Ramos (cell line): Measurements from ENCODE around the gene PDE2A.

Source experiments
- in situ Hi-C: fragments of 300-500 bp; cut with MboI; formaldehyde crosslinking; loops from one replicate; pipeline ENCODE4 v1.14.3; 2022; ENCODE audit warnings: low sequenced_read_pairs; ENCODE audit not compliant: unreplicated experiment

Gene PDE2A

DNA sequence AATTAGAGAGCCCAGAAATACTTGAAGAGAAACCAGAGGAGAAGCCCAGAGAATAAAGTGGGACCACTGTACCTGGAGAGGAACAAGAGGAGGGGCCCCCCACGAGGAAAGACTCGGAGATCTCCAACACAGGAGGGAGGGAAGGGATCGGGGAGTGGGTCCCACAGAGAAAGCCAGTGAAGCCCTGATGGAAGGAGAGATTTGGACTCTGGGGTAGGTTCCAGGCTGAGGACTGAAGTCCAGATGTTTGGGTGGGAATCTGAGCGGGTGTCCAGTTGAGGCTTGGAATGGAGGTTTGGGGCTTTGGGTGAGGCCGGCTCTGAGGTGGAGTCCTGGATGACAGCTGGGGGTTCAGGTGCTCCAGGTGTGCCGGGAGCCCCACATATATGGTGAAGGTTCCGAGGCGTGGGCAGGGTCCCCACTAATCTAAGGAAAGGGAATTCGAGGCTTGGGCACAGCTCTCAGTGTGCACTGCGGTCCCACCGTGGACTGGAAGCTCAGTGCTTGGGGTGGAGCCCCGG, 32.6 kb downstream of the PDE2A start:
- in situ Hi-C loops: no loop called here

DNA sequence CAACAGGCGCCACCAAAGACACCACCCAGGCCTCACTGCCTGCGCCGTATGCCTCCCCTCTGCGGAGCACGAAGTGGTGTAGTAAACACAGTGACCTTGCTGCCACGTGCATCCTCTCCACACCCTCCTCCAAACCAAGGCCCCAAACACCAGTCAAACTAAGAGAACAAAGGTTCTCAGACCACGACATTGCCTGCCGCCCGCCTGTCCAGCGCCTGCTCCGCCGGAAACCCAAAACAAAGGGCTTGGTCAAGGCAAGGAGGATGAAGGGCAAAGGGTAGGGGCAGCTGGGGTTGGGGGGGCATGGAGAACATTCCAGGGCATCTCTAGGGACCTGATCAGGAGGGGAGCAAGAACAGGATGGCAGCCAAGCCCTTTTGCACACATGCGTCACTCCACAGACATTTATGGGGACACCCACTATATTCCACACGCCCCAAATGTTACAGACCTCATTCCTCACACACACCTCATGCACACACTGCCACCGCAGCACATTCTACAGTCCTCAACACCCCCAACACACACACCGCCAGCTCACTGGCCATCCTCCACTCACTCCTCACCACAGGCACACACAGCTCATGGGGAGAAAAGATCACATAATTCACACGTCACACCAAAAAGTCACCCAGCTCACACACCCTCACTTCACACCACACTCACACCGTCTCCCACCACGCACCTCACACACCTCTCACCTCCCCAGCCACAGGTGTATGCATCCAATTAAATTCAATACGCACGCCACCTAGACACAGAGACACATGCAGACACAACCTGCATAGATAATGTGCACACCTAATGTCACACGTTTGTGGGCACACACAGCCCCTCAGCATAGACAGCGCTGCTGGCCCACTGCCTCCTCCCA, 34.5 kb downstream of the PDE2A start:
- in situ Hi-C loops: no loop called here

DNA sequence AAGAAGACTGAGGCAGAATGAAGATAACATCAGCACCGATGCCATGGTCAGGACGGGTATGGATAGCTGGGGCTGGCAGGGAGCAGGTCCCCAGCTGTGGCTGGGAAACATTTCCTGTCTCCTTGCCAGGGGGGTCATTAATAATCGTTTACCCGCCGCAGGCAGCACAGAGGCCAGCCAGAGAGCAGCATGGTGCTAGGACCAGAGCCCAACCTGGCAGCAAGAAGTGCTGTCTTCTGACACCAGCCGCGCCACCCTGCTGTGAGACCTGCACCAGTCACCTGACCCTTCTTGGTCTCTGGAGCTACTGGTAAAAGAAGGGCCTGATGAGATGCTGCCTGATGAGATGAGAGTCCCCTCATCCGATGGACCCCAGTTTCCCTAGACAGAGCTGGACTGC, 36.3 kb downstream of the PDE2A start:
- in situ Hi-C loops: no loop called here

DNA sequence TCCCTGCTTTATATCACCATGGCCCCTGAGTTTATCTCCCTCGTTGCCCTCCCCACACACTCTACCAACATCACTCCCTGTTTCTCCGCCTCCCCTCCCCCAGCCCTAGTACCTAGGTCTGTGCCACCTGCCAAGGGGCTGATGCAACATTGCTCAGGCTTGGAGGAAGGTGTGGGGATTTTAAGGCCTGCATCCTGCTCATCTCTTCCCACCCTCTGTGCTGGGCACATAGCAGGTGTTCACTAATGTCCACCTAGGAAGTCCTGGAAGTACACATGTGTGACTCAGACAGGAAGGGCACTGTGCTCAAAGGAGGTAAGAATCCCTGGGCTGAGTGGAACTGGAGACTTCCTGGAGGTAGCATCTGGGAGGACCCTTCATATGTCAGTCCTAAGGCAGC, 37.0 kb downstream of the PDE2A start:
- in situ Hi-C loops: no loop called here

DNA sequence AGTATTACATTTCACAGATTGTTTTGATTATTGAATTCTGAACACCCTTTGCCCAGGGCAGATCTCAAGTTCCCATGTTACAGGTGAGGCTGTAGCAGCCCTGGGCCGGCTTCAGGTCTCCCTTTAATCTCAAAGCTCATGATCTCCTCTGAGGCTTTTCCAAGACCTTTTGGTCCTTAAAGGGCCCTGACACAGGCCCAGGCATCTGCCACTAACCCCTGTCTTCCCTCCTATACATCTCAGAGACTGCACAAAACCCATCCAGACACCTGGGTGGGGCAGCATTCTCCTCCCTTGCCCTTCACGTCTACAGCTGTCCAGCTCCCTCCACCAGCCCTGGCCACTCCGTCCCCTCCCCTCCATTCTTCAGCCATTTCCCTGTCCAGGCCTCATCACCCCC, 37.8 kb downstream of the PDE2A start:
- in situ Hi-C loops: no loop called here

DNA sequence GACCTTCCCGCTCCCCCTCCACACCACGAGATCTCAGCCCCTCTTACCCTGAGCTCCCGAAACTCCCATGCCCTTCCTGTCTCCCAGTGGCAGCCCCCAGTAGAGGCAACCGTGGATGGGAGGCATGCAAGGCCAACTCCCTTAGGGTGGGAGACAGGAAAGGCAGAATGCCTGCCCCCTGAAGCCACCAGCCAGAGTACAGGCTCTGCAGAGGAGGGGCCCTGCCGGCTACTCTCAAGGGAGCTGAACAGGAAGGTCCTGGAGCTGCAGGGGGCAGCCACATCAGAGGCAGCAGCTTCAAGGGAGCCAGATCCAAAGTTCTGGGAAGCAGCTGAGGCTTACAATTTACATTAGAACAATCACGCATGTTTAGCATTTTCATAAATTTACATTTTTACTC, 38.3 kb downstream of the PDE2A start:
- in situ Hi-C loops: no loop called here

DNA sequence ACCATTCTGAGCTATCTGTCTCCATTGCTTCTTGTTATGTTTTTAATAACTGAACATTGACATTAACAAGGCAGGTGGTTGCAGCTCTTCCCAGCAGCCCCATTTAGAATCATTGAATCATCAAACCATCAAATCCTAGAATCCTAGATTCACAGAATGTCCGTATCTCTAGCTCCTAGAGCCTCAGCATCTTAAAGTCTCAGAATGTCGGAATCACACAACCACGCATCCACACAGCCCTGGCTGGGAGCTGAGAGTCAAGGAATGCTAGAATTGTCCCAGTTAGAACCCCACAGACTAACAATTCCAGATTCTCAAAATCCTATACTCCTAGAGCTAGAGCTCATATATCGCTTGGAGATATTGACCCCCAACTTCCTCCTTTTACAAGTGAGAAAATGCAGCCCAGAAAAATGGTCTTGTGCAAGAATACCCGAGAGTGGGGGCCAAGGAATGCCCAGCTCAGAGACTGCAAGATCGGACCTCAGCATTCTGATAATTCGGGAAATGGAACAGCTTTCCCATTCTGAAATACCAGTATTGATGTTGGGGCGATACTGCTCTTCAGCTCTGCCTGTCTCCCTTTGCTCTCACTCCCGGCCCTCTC, 38.8 kb downstream of the PDE2A start:
- in situ Hi-C loops: no loop called here

DNA sequence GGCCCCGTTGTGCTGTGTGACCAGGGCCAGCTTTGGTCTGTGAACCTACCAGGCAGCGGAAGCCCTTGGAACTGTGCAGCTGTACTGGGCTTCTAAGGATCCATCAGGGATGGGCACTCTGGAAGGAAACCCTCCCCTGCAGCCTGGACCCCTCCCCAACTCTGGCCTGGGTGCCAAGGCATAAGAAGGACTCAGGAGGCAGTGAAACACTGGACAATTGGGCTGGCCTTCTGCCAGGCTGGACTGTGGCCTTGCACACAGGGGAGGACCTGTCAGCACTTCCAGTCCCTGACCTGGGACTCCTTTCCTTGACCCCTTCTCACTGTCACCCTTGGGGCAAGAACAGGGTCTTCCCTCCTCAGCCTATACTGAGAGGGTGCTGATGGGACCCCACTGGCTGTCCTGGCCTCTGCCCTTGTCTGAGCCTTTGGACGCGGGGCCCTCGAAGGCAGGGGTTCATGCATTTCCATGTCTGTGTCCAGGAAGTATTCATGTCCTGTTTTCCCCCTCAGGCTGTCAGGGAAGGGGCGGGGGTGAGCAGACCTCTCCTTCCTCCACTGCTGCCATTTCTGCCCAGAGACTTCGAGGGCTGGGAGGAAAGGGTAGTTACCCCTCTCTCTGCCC, 39.6 kb downstream of the PDE2A start:
- in situ Hi-C loops: no loop called here

DNA sequence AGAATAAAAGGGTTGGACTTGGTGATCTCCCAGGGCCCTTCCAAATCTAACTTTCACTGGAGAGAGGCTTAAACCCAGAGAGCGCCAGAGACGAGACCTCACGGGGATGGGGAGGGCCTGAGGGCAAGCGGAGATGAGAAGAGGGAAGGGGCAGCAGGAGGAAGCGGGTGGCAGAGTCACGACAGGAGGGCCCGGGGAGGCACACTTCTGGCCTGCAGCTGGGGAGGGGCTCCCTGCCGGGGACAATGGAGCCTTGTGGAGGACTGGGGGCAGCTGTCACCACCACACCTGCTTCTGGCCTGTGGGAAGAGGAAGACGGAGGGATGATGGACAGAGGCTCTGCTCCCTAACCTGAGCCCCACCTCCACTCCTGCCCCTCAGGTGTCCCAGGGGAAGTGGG, 40.2 kb downstream of the PDE2A start:
- in situ Hi-C loops: no loop called here

DNA sequence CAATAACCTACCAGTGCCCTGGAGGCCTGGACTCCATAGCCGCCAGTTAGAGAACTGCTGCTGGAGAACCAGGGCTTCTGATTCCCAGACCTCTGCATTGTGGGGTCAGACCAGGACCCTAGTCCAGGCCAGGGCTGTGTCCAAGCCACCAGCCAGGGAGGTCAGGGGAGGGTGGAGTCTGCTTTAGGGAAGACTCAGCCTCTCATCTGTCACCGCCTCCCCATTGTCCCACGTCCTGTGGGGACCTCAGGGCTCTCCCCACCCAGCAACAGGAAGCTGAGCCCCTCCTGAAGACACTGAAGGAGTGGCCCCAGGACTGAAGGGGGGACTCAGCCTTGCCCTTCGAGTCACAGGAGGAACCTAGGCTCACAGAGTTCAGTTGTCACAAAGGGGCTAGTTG, 41.2 kb downstream of the PDE2A start:
- in situ Hi-C loops: no loop called here

DNA sequence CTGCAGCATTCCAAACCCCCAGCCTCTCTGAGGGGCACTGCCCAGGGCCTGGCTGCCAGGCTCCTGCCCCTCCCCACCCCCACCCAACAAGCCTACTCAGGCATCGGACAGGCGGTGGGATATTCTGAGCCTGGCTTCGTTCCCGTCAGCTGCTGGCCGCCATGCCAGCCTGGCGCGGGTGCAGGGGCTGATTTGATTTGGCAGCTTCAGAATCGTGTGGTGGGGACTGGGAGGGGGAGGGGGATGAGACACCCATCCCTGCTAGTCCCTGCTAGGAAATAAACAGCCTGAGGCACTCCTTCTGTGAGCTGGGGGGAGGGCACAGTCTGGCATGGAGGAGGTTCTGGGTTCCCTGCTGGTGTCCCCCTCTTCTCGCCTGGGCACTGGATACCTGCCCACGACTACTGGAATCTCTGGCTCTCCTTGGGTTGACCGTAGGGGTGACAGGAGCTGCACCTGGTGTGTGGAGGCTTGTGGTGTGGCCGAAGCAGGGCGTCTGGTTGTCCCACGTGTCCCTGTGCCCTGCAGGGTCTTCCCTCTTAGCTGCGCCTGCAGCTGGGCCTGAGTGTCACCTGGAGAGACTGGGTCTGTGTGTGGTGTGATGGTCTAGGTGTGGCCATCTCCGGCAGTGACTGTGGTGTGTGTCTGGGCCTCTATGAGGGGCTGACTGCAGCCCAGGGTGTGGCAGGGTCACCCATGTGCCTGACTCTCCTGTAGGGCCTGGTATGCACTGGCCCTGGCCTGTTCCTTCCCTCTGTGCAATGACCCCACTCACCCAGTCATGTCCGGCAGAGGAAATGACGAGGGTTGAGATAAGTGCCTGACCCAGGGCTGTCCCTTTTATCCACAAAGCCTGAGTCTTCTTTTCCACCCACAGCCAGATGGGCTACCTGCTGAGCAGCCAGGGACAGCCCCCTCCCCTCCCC, 42.2 kb downstream of the PDE2A start:
- in situ Hi-C loops: no loop called here

DNA sequence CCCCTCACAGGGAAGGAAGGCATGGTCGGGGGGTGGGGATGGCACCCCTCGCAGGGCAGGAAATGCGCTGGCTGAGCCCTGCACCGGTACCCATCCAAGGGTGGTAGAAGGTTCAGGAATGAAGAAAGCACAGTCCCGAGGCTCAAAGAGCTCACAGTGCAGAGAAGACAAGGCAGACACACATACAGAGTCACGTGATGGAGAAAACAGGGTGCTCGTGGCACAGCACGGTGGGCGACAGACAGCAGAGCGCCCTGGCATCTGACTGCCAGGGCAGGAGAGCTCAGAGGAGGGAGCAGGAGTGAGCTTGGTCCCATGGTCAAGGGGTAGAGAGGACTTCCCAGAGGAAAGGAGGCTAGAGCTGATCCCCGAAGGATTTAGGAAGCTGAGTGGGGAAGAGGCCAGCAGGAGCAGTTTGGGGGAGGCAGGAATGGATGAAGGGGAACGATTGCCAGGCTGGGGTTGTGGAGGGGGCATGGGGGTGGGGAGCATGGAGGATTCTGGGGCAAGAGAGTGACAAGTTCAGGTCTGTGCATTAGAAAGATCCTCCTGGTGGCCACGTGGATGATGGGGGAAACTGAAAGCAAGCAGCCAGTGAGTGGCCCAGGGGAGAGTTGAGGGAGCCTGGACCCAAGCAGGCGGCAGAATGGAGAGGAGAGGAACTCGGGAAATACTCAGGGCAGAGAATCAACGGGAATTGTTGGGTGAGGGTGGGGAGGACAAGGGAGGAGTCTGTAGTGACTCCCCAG, 43.9 kb downstream of the PDE2A start:
- in situ Hi-C loops: no loop called here

DNA sequence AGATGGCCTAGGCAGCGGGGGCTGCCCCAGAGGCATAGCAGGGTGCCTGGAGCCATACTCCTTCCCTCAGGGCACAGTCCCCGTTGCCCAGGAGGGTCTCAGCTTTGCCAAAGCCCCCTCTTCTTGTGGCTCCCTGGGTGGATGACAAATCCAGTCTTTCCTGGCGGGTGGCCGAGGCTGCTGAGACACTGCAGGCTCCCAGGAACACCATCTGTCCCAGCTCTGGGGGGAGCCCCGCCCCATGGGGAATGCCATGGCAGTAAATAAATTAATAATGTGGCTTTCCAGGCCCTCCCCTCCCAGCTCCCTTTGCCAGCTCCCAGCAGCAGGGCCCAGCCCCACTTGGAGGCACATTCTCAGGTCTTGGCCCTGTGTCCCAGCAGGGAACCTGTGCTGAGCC, 45.0 kb downstream of the PDE2A start:
- in situ Hi-C loops: no loop called here

DNA sequence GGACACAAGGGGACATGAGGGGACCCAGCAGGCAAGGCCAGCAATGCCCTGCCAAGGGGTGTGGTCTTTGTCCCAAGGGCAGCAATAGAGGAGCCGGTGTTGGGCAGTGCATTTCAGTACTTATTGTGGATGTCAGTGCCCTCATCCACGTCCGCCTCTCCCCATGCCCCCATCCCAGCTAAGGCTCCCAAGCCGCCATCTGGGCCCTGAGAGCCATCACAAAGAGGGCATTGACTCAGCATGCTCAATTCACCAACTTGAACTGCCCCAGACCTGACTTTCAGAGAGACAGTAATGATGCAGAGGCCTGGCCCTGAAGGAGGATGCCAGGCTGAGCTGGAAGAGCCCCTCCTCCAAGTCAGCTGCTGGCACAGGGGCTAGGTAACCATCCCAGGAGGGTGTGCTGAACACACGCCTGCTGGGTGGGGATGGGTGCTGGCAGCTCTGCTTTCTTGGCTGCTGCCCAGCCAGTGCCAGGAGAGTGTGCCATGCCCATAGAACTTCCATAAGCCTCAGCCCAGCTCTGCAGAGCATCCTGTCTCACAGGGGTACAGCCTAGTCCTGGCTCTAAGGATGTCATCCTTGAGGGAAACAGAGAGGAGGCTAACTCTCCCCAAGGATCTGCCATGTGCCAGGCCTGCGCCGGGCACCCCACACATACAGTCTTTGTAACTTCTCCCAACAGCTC, 46.5 kb downstream of the PDE2A start:
- in situ Hi-C loops: no loop called here

DNA sequence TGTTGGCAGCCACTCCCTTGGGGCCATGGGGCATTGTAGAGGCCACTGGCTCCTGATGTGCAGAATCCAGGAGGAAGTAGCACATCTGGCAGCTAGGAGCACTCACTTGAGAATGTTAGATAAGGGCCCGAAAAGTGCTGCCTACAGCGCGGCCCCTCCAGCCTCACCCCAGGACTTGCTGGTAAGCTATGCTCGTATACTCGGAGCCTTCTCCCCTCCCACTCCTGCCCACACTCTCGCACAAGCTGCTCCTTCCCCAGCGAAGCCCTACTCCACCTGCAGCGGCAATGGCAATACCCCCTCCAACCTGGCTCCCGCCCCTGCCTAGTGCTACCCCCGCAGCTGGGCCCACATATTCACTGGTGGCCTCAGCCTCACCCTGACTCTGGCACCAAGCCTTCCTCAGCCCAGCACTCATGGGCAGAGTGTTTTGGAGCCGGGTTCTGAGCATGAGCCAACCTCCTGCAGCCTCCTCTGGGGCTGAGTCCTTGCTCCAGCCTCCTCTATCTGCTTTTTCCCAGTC, 47.7 kb downstream of the PDE2A start:
- in situ Hi-C loops: no loop called here

DNA sequence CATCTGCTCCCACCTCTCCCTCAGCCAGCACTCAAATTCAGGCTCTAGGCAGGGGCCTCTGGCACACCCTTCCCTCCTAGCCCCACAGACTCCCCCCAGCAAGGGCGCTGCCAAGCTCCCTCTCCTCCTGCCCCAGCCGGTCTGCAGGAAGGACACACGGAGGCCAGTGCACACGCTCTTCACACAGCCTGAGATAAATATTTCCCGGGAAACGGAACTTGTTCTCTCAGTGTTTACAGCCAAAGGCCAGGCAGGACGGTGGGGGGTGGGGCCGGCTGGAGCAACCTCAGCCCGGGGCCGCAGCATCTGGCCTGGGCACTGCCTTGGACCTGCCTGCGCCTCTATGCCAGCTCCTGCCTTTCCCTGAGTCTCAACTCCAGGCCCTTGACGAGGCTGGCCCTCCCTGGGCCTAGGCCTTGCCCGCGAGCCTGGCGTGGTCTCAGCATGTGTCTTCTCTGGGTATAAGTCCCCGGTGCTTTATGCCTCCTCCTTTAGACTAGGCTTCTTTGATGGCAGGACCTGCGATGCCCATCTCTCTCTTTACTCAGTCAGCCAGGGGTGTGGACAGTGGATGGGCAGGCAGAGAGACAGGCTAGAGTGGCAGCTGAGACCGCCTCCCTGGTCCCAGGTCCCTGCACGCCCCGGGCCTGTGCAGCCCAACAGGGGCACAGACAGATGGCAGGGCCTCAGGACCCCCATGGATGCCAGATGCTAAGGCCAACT, 48.4 kb downstream of the PDE2A start:
- in situ Hi-C loops: no loop called here

DNA sequence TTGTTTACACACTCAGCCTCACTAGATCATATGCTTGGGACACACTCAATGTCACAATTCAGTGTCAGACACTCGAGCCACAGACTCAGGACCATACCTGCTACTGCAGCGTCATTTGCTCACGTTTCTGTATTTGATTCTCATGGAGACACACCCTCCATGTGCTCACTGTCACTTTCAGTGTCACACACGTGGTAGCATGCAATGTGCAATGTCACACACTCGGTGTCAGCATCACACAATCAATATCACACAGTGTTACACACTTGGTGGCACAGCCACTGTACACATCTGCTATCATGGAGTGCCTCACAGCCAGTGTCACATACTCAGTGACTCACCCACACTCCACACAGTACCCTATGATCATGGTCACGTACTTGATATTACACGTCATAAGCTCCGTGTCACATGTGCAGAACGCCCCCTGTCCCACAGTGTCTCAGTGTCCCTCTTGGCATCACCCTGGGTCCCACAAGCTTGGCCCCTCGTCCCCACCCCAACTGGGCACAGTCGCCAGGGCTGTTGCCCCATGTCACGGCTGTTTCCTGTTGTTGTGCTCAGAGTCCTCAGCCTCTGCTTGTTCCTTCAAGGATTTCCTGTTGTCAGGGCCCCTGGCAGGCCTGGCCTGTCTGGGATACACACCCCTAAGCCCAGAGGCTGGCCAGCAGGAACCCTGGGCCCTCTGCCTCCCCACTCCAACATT, 49.6 kb downstream of the PDE2A start:
- in situ Hi-C loops: no loop called here

DNA sequence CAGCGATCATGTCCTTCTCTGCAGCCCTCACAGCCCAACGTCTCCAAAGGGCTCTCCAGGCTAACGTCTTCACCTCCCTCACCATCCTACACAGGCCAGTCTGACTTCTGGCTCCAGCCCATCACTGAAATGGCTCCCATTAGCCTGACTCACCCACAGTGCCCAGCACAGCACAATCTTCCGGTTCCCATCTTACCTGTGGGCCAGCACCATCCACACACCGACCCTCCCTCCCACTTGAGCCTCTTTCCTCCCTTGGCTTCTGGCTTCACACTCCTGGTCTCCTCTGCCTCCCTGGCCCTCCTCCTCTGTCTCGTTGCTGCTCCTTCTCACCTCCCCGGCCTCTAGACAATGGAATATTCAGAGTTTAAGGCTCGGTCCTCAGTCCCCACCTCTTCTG, 51.2 kb downstream of the PDE2A start:
- in situ Hi-C loops: no loop called here
